Endothelial cell of umbilical vein (primary cell): ENCODE measurements around the gene LAMB1. TPM values are rescaled to one million over a fixed set of nuclear protein-coding genes. Genes with fewer than 3 reads are reported as not detected.
A peak's percentile ranks its signal among the peaks of the same experiment; 100 is the strongest.

ENCODE experiments used
- BruUV-seq: library from RNA; stranded (reverse); fragments of 400-500 nt; replicated peaks from 2 replicates; lab custom pipeline; 2021; lab: Mats Ljungman, UMichigan
- CTCF ChIA-PET: fragments of 300-600, 350-600 bp; sonication (Branson Sonifier 250); formaldehyde crosslinking; loops from one replicate; lab custom pipeline; 2021; ENCODE audit warnings: antibody characterized with exemption, inconsistent platforms; lab: Charles Lee
- POLR2A ChIA-PET: fragments of 300-600, 350-600 bp; sonication (Branson Sonifier 250); formaldehyde crosslinking; loops from one replicate; lab custom pipeline; 2021; ENCODE audit warnings: antibody characterized with exemption, inconsistent platforms; lab: Charles Lee
- DNase-seq: peaks from one replicate; pipeline ENCODE4 v3.0.0-alpha.2; 2011; ENCODE audit warnings: low read depth, low spot score
- FAIRE-seq: peaks from 2 replicates; lab custom pipeline; 2011; peaks lifted over from hg19 to GRCh38; lab: Jason Lieb, UNC
- H2AFZ ChIP-seq: 2 replicates; pipeline ENCODE4 v1.6.0; 2012; ENCODE audit warnings: low read depth, low read length, control low read depth, inconsistent platforms
- H3K27ac ChIP-seq: 2 replicates; pipeline ENCODE4 v1.5.1; 2011; ENCODE audit warnings: low read depth, mild to moderate bottlenecking, control low read depth, low read length, moderate library complexity; ENCODE audit not compliant: insufficient read depth
- H3K27me3 ChIP-seq, 2 experiments: 2 replicates each; pipeline versions ENCODE4 v1.6.0 to v1.6.1; 2011; ENCODE audit warnings: low read length in 2 of 2, mixed read lengths in 1 of 2; ENCODE audit not compliant: control insufficient read depth in 2 of 2, insufficient read depth in 2 of 2
- H3K36me3 ChIP-seq, 2 experiments: 2 replicates in 1 of 2; 3 replicates in 1 of 2; pipeline ENCODE4 v1.5.1; 2011; ENCODE audit warnings: low read length in 2 of 2, mild to moderate bottlenecking in 1 of 2, moderate library complexity in 1 of 2; ENCODE audit not compliant: control insufficient read depth in 2 of 2, insufficient read depth in 2 of 2; ENCODE audit errors: extremely low read depth in 1 of 2
- H3K4me1 ChIP-seq: 3 replicates; pipeline ENCODE4 v1.5.1; 2011; ENCODE audit warnings: mild to moderate bottlenecking, low read length; ENCODE audit not compliant: control insufficient read depth, insufficient read depth; ENCODE audit errors: extremely low read depth
- H3K4me2 ChIP-seq: 2 replicates; pipeline ENCODE4 v1.6.1; 2011; ENCODE audit warnings: low read length, control low read depth, mixed read lengths; ENCODE audit not compliant: insufficient read depth
- H3K4me3 ChIP-seq, 3 experiments: fragments of 200-600 bp in 1 of 3; sonication (generic), shearing (Covaris generic) in 1 of 3; replicated peaks in 1 of 3; 2 replicates each; pipeline ENCODE4 v1.5.1; 2011 to 2016; ENCODE audit warnings: control low read depth in 3 of 3, low read length in 3 of 3, mild to moderate bottlenecking in 2 of 3, inconsistent platforms in 1 of 3, low read depth in 1 of 3, moderate library complexity in 1 of 3; ENCODE audit not compliant: insufficient read depth in 1 of 3
- H3K79me2 ChIP-seq: 2 replicates; pipeline ENCODE4 v1.6.0; 2012; ENCODE audit warnings: low read length, inconsistent platforms; ENCODE audit not compliant: control insufficient read depth, insufficient read depth
- H3K9ac ChIP-seq: replicated peaks from 2 replicates; pipeline ENCODE3; 2011; ENCODE audit warnings: low read length, control low read depth; ENCODE audit not compliant: insufficient read depth; ENCODE audit errors: extremely low read depth
- H3K9me1 ChIP-seq: replicated peaks from 3 replicates; pipeline ENCODE4 v1.6.0; 2011; ENCODE audit warnings: mild to moderate bottlenecking, low read length; ENCODE audit not compliant: control insufficient read depth, insufficient read depth; ENCODE audit errors: extremely low read depth
- H3K9me3 ChIP-seq: replicated peaks from 2 replicates; pipeline ENCODE4 v1.5.1; 2012; ENCODE audit warnings: low read length, inconsistent platforms; ENCODE audit not compliant: control insufficient read depth, insufficient read depth
- H4K20me1 ChIP-seq: replicated peaks from 2 replicates; pipeline ENCODE3; 2011; ENCODE audit warnings: mild to moderate bottlenecking, low read length; ENCODE audit not compliant: control insufficient read depth, insufficient read depth; ENCODE audit errors: extremely low read depth
- EZH2 ChIP-seq: IDR thresholded peaks from 2 replicates; pipeline ENCODE4 v1.6.1; 2012; ENCODE audit warnings: borderline replicate concordance, low read depth, mild to moderate bottlenecking, moderate library complexity, low read length, inconsistent platforms; ENCODE audit not compliant: severe bottlenecking
- FOS ChIP-seq: IDR thresholded peaks from 2 replicates; pipeline ENCODE4 v1.6.1; 2011; ENCODE audit warnings: mild to moderate bottlenecking, low read length, moderate library complexity, borderline replicate concordance; ENCODE audit not compliant: insufficient read depth
- GATA2 ChIP-seq: IDR thresholded peaks from 2 replicates; pipeline ENCODE4 v1.7.0; 2011; ENCODE audit warnings: low read depth, mild to moderate bottlenecking, moderate library complexity, mixed read lengths, low read length; ENCODE audit not compliant: insufficient read length, insufficient read depth
- JUN ChIP-seq: IDR thresholded peaks from 2 replicates; pipeline ENCODE4 v1.6.1; 2011; ENCODE audit warnings: borderline replicate concordance, low read depth; ENCODE audit not compliant: insufficient read length, insufficient read depth
- MYC ChIP-seq: IDR thresholded peaks from one replicate; pipeline ENCODE4 v1.6.1; 2011; ENCODE audit warnings: mild to moderate bottlenecking, low read depth, low read length
- POLR2A ChIP-seq: IDR thresholded peaks from 2 replicates; pipeline ENCODE4 v1.6.1; 2012; ENCODE audit warnings: low read depth, mild to moderate bottlenecking, control low read depth, low read length
- POLR2AphosphoS5 ChIP-seq: IDR thresholded peaks from 2 replicates; pipeline ENCODE4 v1.6.1; 2012; ENCODE audit warnings: low read depth, mild to moderate bottlenecking, control low read depth, low read length, moderate library complexity; ENCODE audit not compliant: insufficient read depth
- dilution Hi-C: fragments of 300-500 bp; cut with MboI; formaldehyde crosslinking; loops from one replicate; pipeline ENCODE4 v1.15.0; 2019; ENCODE audit warnings: low sequenced_read_pairs; ENCODE audit not compliant: extremely low pct_ligation_motif_present
- intact Hi-C: fragments of 100-400 bp; cut with micrococcal nuclease; formaldehyde crosslinking; loops from one replicate; pipeline ENCODE4 v1.10.0; 2022
- polyA plus RNA-seq, 4 experiments: library from polyadenylated mRNA; depleted of rRNA in 3 of 4; stranded (reverse) in 3 of 4; unstranded in 1 of 4; fragments of >200 nt; gene quantifications; 2 replicates each; pipeline versions ENCODE4 v1.2.1 to v1.2.3, GENCODE V29; 2011 to 2012; ENCODE audit warnings: missing spikeins in 1 of 4
- total RNA-seq: library from RNA; stranded (reverse); gene quantifications from 2 replicates; pipeline ENCODE4 v1.2.3, GENCODE V29; 2021
- TF ChIP-seq, protein P1 (sequence below), 2 donors: IDR thresholded peaks; 1 replicate in 1 of 2; 2 replicates in 1 of 2; pipeline ENCODE4 v1.5.1; 2011; ENCODE audit warnings: low read length in 2 of 2, mild to moderate bottlenecking in 2 of 2, moderate library complexity in 2 of 2, control low read depth in 1 of 2, inconsistent platforms in 1 of 2, low read depth in 1 of 2; ENCODE audit not compliant: insufficient read depth in 1 of 2; ENCODE audit errors: extremely low read depth in 1 of 2
- TF ChIP-seq, protein P2 (sequence below): IDR thresholded peaks from 2 replicates; pipeline ENCODE4 v1.6.1; 2011; ENCODE audit not compliant: insufficient read depth, insufficient read length

LAMB1 gene
- total and polyA plus RNA-seq, 2 donors (not counting 3 experiments of a cell fraction or from before 2014, with no cell fraction given), result 588 to 703 TPM

DNA sequence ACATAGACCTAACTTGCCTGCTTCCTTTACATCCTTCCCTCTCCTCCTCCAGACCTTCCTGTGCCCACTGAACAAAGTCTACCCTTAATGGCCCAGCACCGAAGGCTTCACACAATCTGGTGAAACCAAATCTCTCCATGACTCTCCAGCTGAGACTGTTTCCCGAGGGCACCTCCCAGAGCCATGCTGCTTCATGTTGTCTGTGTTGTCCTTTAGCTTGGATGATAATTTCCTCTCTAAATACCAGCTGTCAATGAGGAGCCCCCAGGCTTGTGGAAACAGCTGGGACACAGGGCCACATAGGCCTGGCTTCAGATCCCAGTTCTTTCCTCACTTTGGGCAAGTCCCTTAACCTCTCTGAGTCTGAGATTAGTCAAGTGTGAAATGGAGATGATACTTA, 57.6 kb downstream of the LAMB1 start:
- Histone ChIP-seq H3K9me3 (no peaks in the 10 kb centered on the region), H3K36me3 (peaks cover 34 to 55% of the 10 kb centered on the region in 2 experiments), H3K9me1 (no peaks in the 10 kb centered on the region), H3K4me2 (no peak overlapping the region), H3K27me3 (no peaks in the 10 kb centered on the region), H3K4me1 (peaks cover 94% of the 10 kb centered on the region), H3K4me3 (no peak overlapping the region), H3K79me2 (peaks cover 29% of the 10 kb centered on the region), H2AFZ (no peak overlapping the region), H4K20me1 (no peaks in the 10 kb centered on the region), H3K9ac (no peak overlapping the region), H3K27ac (peak overlapping the region; percentile 8)
- dilution Hi-C loops, result no loop called here
- CTCF ChIA-PET, result interaction anchor here (0.7 kb wide), 1 partner anchor 201 kb away, joined by 3 read pairs; no protein-coding TSS in a partner anchor
- intact Hi-C loops, result no loop called here
- BruUV-seq, result no TSS peak
- DNase-seq, result peak; percentile 61
- TF ChIP-seq POLR2AphosphoS5 (no peak), MYC (no peak), GATA2 (no peak), FOS (no peak), JUN (no peak), POLR2A (no peak), EZH2 (no peak)
- TF ChIP-seq, protein P1, sequence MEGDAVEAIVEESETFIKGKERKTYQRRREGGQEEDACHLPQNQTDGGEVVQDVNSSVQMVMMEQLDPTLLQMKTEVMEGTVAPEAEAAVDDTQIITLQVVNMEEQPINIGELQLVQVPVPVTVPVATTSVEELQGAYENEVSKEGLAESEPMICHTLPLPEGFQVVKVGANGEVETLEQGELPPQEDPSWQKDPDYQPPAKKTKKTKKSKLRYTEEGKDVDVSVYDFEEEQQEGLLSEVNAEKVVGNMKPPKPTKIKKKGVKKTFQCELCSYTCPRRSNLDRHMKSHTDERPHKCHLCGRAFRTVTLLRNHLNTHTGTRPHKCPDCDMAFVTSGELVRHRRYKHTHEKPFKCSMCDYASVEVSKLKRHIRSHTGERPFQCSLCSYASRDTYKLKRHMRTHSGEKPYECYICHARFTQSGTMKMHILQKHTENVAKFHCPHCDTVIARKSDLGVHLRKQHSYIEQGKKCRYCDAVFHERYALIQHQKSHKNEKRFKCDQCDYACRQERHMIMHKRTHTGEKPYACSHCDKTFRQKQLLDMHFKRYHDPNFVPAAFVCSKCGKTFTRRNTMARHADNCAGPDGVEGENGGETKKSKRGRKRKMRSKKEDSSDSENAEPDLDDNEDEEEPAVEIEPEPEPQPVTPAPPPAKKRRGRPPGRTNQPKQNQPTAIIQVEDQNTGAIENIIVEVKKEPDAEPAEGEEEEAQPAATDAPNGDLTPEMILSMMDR (IDR thresholded peaks at IDR 0.05; ENCODE audit: extremely low read depth in 1 of 2, insufficient read depth in 1 of 2, low read depth in 1 of 2, low read length in 2 of 2), result no peak
- TF ChIP-seq, protein P2, sequence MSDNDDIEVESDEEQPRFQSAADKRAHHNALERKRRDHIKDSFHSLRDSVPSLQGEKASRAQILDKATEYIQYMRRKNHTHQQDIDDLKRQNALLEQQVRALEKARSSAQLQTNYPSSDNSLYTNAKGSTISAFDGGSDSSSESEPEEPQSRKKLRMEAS, result no peak
- no peak for FAIRE-seq
- POLR2A ChIA-PET, result interaction anchor here (0.6 kb wide), 1 partner anchor 46 kb away, joined by 3 read pairs; no protein-coding TSS in a partner anchor
